Effector memory CD4-positive, alpha-beta T cell (primary cell): ENCODE measurements around the gene DNAH14.
"Not testable (repeated sequence)": the region's sequence is repeated elsewhere in the genome, so short reads cannot be mapped to it uniquely, and the experiment has no call there.

Experiments used
- DNase-seq, 3 donors: peaks; one replicate each; pipeline ENCODE4 v3.0.0-alpha.2; 2020
- H3K27ac ChIP-seq: 2 replicates; pipeline ENCODE4 v1.7.0; 2013; ENCODE audit warnings: mild to moderate bottlenecking, low read length, moderate library complexity; ENCODE audit not compliant: insufficient read depth, poor library complexity, severe bottlenecking
- H3K27me3 ChIP-seq: replicated peaks from 2 replicates; pipeline ENCODE4 v1.7.0; 2013; ENCODE audit warnings: mild to moderate bottlenecking, low read length; ENCODE audit not compliant: insufficient read depth, control insufficient read depth, poor library complexity, severe bottlenecking
- H3K36me3 ChIP-seq: 2 replicates; pipeline ENCODE4 v1.7.0; 2013; ENCODE audit warnings: mild to moderate bottlenecking, low read length, moderate library complexity; ENCODE audit not compliant: control insufficient read depth, insufficient read depth
- H3K4me1 ChIP-seq: 2 replicates; pipeline ENCODE4 v1.7.0; 2013; ENCODE audit warnings: low read length, mild to moderate bottlenecking; ENCODE audit not compliant: control insufficient read depth, insufficient read depth, poor library complexity, severe bottlenecking
- H3K4me3 ChIP-seq: 2 replicates; pipeline ENCODE4 v1.7.0; 2013; ENCODE audit warnings: low read length, low read depth, mild to moderate bottlenecking; ENCODE audit not compliant: insufficient read depth, poor library complexity, severe bottlenecking
- H3K9me3 ChIP-seq: 2 replicates; pipeline ENCODE4 v1.7.0; 2013; ENCODE audit warnings: mild to moderate bottlenecking, low read length, moderate library complexity; ENCODE audit not compliant: control insufficient read depth

DNAH14 gene

DNA sequence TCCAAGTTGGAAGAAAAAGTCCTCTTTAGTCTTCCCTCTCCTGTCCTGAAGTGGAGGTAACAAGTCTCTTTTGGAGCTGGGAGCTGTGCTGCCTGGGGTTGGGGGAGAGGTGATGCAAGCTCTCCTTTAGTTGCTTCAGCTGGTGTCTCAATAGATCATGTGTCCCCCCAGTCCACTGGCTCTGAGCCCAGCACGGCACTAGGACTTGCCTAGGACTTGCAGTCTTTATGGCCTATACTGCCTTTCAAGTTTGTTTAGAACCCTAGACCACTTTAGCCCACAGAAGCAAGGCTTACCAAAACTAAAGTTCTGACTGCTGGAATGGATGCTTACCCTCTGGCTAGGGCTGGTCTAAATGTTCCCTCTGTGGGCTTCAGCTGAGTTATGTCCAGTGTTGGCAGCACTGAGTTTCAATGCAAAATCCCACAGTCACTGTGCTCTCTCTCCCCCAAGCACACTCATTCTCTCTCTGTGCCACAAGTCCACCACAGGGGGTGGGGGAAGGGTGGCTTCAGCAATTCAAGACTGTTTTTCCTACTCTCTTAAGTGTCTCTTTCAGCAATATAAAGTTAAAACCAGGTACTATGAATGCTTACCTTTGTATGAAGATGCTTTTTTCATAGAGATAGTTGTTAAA lies 185.0 kb downstream of the DNAH14 start:
- H3K4me3 ChIP-seq = no peak overlapping the region
- no peaks in the 10 kb centered on the region for H3K27me3 ChIP-seq
- H3K4me1 ChIP-seq = no peaks in the 10 kb centered on the region
- DNase-seq = no peak
- no peaks in the 10 kb centered on the region for H3K36me3 ChIP-seq
- H3K27ac ChIP-seq = no peak overlapping the region
- H3K9me3 ChIP-seq = no peaks in the 10 kb centered on the region

DNA sequence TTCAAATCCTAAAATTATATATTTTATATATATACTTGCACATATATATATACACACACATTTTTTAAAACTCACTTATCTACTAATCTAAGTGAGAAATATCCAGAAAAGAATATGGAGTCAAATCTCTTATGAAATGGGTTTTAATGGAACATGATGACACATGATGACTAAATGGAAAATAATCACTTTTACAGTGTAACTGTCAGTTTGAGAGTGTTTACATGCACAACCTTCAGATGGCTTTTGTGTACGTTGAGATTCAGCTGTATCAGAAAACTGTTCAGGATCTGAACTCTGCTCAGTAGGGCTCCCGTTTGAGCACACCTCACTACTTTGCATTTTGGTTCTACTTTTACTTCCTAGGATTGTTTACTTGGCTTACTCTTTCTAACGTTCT lies 189.8 kb downstream of the DNAH14 start:
- H3K4me1 ChIP-seq = no peaks in the 10 kb centered on the region
- no peaks in the 10 kb centered on the region for H3K27me3 ChIP-seq
- H3K27ac ChIP-seq = no peak overlapping the region
- no peaks in the 10 kb centered on the region for H3K9me3 ChIP-seq
- no peaks in the 10 kb centered on the region for H3K36me3 ChIP-seq
- H3K4me3 ChIP-seq = no peak overlapping the region
- no peak for DNase-seq

DNA sequence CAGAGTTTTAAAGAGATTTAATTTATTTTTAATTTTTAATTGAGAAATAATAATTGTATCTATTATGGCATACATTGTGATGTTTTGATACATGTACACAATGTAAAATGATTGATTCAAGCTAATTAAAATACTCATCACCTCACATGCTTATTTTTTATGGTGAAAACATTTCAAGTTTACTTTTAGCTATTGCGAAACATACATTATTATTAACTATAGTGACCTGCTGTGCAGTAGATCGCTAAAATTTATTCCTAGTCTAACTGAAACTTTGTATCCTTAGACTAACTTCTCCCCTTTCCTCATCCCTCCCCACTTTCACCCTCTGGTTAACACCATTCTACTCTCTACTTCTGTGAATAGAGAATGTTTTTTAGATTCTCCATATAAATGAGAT lies 191.6 kb downstream of the DNAH14 start:
- Histone ChIP-seq H3K9me3 (no peaks in the 10 kb centered on the region), H3K36me3 (no peaks in the 10 kb centered on the region), H3K4me3 (no peak overlapping the region), H3K27me3 (no peaks in the 10 kb centered on the region), H3K27ac (no peak overlapping the region), H3K4me1 (no peaks in the 10 kb centered on the region)
- no peak for DNase-seq

DNA sequence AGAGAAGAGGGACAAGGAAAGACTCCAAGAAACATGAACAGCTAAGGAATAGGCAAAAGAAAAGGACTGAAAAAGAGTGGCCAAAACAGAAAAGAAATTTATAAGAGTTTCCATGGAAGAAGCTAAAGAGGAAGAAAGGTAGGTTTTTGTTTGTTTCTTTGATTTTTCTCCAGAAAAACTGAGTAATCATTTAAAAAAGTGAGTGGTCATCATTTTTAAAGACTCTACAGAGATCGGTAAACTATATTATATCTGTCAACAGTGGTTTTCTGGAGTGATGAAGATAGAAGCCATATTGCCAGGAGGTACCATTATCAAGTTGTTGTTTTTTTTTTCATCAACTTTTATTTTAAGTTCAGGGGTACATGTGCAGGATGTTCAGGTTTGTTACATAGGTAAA lies 202.4 kb downstream of the DNAH14 start:
- Histone ChIP-seq H3K4me1 (no peaks in the 10 kb centered on the region), H3K9me3 (no peaks in the 10 kb centered on the region), H3K4me3 (no peak overlapping the region)

DNA sequence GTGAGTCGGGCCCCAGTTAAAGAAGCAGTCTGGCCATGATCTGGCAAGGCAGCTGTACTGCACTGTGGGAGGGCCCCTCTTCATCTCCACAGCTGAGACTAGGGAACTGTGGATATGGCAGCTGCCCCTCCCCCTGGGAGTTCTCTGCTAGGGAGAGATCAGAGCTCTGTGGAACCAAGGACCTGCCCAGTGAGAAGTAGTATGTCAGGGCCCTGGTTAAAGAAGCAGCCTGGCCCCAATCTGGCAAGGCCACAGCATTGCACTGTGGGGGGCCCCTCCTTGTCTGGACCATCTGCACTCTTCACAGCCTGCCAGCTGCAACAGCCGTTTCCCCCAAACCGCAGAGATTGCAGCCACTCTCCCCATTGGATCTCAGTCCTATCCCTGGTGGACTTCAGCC lies 208.5 kb downstream of the DNAH14 start:
- no peaks in the 10 kb centered on the region for H3K4me1 ChIP-seq
- no peaks in the 10 kb centered on the region for H3K9me3 ChIP-seq
- DNase-seq = no peak
- no peak overlapping the region for H3K4me3 ChIP-seq
- H3K27ac ChIP-seq = no peak overlapping the region
- H3K36me3 ChIP-seq = no peaks in the 10 kb centered on the region
- H3K27me3 ChIP-seq = no peaks in the 10 kb centered on the region

More for the DNA sequence above, 202.4 kb downstream of the DNAH14 start:
- Histone ChIP-seq H3K27ac (no peak overlapping the region), H3K27me3 (no peaks in the 10 kb centered on the region), H3K36me3 (no peaks in the 10 kb centered on the region)
- DNase-seq = no peak

DNA sequence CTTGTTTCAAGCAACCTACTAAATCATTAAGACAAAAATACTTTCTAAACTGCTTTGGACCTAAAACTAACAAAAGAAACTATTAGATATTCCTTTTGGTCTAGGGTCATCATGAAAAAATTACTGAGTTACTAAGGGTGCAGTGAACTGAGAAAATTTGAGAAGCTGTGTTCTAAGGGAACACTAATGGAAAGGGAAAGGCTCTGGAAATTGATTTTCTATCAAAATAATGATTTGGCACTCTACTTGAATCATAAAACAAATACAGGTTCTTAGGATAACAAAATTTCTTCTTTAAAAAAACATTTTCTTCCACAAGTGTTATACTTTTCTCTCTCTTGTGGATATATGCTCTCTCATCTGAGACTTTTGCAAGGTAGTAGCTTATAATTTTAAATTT lies 213.5 kb downstream of the DNAH14 start:
- no peak for DNase-seq
- Histone ChIP-seq H3K27me3 (no peaks in the 10 kb centered on the region), H3K9me3 (no peaks in the 10 kb centered on the region), H3K4me3 (no peak overlapping the region), H3K4me1 (no peaks in the 10 kb centered on the region), H3K27ac (no peak overlapping the region), H3K36me3 (no peaks in the 10 kb centered on the region)

DNA sequence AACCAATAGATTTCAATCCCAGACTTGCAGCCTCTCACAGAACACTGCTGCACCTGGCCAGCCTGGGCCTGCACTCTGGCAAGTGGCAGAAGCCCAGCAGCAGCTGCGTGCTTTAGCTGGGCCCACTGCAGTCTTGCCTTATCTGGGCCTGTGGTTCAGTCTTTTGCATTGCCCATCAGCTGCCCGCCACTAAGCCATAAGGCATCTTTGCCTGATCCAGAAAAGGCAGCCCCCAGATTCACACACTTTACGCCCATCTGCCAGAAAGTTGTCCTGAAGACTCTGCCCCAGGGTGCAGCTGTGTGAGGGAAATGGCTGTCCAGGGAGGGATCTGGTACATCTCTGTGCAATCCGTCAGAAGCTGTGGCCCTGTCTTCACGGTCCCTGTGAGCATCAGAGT lies 217.0 kb downstream of the DNAH14 start:
- Histone ChIP-seq H3K4me3 (no peak overlapping the region), H3K9me3 (no peaks in the 10 kb centered on the region), H3K27me3 (no peaks in the 10 kb centered on the region), H3K36me3 (no peaks in the 10 kb centered on the region), H3K4me1 (no peaks in the 10 kb centered on the region), H3K27ac (no peak overlapping the region)
- DNase-seq = no peak

DNA sequence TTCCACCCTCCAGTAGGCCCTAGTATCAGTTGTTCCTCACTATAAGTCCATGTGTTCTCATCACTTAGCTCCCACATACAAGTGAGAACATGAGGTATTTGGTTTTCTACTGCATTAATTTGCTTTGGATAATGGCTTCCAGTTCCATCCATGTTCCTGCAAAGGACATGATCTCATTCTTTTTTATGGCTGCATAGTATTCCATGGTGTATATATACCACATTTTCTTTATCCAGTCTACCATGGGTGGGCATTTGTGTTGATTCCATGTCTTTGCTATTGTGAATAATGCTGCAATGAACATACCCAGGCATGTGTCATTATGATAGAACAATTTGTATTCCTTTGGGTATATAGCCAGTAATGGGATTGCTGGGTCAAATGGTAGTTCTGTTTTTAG lies 218.3 kb downstream of the DNAH14 start:
- not testable (repeated sequence) for H3K9me3 ChIP-seq, H3K4me1 ChIP-seq, H3K36me3 ChIP-seq, H3K27ac ChIP-seq, H3K4me3 ChIP-seq, H3K27me3 ChIP-seq, DNase-seq

DNA sequence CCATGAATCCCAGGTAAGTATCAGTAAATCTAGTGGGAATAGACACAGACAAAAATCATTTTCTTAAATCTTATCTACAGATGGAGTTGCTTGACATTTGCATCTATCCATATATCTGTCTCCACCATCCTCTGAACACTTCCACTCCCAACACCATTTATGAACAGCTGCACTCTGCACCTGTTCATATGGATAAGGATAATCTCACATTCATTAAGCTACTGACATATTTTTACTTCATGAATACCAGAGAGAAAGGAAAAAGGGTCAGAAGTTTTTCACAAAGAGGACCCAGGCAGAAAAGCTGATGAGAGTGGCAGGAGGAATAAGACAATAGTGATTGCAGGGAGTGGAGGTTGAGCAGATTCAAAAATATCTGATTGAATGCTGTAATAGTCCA lies 222.6 kb downstream of the DNAH14 start:
- Histone ChIP-seq H3K9me3 (no peaks in the 10 kb centered on the region), H3K4me3 (no peak overlapping the region), H3K36me3 (no peaks in the 10 kb centered on the region), H3K27me3 (no peaks in the 10 kb centered on the region), H3K4me1 (no peaks in the 10 kb centered on the region), H3K27ac (no peak overlapping the region)
- DNase-seq = no peak

DNA sequence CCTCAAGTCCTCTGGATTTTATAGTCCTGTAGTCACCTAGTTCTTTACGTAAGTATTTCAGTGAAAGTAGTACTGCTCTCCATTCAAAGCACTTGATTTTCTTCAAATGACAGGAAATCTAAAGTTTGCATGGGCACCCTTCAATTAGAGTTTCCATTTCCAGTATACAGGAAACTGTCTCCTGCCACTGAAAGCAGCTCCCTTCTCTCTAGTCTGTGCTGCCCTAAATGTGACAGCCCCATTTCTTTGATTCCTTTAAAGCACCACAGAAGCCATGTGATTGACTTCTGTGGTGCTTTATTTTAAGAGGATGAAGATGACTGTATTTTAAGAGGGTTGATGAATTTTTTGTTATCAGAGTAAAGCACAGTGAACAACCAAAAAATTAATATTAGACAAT lies 226.1 kb downstream of the DNAH14 start:
- no peaks in the 10 kb centered on the region for H3K4me1 ChIP-seq
- no peak overlapping the region for H3K27ac ChIP-seq
- no peaks in the 10 kb centered on the region for H3K27me3 ChIP-seq
- H3K4me3 ChIP-seq = no peak overlapping the region
- DNase-seq = no peak
- no peaks in the 10 kb centered on the region for H3K9me3 ChIP-seq
- H3K36me3 ChIP-seq = no peaks in the 10 kb centered on the region
